K562 (cell line): ENCODE measurements around the gene SLAMF6. TPM values are rescaled to one million over a fixed set of nuclear protein-coding genes. Genes with fewer than 3 reads are reported as not detected.

Experiments
- CBX3 ChIP-seq, 2 experiments: IDR thresholded peaks; 1 replicate in 1 of 2; 2 replicates in 1 of 2; pipeline ENCODE4 v1.6.1; 2012; ENCODE audit warnings: inconsistent platforms in 2 of 2, low read length in 2 of 2, borderline replicate concordance in 1 of 2, control low read depth in 1 of 2
- CHD2 ChIP-seq: IDR thresholded peaks from 2 replicates; pipeline ENCODE4 v1.6.1; 2011; ENCODE audit warnings: low read depth, low read length
- ETS2 ChIP-seq: IDR thresholded peaks from 2 replicates; pipeline ENCODE4 v1.6.1; 2016; ENCODE audit warnings: borderline replicate concordance, missing genetic modification characterization, mild to moderate bottlenecking, moderate library complexity, missing compliant biosample characterization; ENCODE audit not compliant: poor library complexity, severe bottlenecking
- polyA plus RNA-seq, 8 experiments: library from polyadenylated mRNA; depleted of rRNA in 4 of 8; stranded (reverse) in 5 of 8; unstranded in 3 of 8; fragments of >200 nt; fragmentation: Nextera tagmentation in 2 of 8; fragmentation: Illumina TruSeq in 1 of 8; extraction: Ambion mirVana in 2 of 8; extraction: Trizol in 1 of 8; gene quantifications; 2 replicates each; pipeline versions ENCODE4 v1.2.1 to v1.2.3, GENCODE V29; 2011 to 2014; ENCODE audit warnings: inconsistent platforms in 1 of 8, missing spikeins in 1 of 8
- total RNA-seq, 7 experiments: library from RNA; depleted of rRNA in 6 of 7; stranded (reverse); fragments of >200 nt in 6 of 7; fragmentation: Illumina TruSeq in 2 of 7; extraction: Trizol in 2 of 7; gene quantifications; 2 replicates each; pipeline versions ENCODE4 v1.2.1 to v1.2.3, GENCODE V29; 2011 to 2021; ENCODE audit warnings: low replicate concordance in 1 of 7
- TF ChIP-seq, protein P1 (sequence below): sonication (generic); formaldehyde crosslinking; IDR thresholded peaks from 2 replicates; pipeline ENCODE4 v1.8.0; 2022; ENCODE audit warnings: mild to moderate bottlenecking, missing genetic modification reagents
- TF ChIP-seq, protein P2 (sequence below), 3 experiments: fragments of 200-800 bp in 1 of 3; fragments of 250-450 bp in 1 of 3; fragments of 450-650 bp in 1 of 3; sonication (Bioruptor Pico) in 1 of 3; sonication (Bioruptor generic) in 1 of 3; formaldehyde crosslinking in 1 of 3; IDR thresholded peaks; 2 replicates each; pipeline versions ENCODE4 v1.6.1 to v1.8.0; 2016 to 2022; ENCODE audit warnings: mild to moderate bottlenecking in 2 of 3, missing genetic modification characterization in 2 of 3, missing compliant biosample characterization in 1 of 3, moderate library complexity in 1 of 3

SLAMF6 gene
- total and polyA plus RNA-seq, 9 of the 15 experiments (the other 6 are each of a cell fraction or from before 2014, with no cell fraction given) = 0.56 to 4.8 (median 1.1) TPM

DNA sequence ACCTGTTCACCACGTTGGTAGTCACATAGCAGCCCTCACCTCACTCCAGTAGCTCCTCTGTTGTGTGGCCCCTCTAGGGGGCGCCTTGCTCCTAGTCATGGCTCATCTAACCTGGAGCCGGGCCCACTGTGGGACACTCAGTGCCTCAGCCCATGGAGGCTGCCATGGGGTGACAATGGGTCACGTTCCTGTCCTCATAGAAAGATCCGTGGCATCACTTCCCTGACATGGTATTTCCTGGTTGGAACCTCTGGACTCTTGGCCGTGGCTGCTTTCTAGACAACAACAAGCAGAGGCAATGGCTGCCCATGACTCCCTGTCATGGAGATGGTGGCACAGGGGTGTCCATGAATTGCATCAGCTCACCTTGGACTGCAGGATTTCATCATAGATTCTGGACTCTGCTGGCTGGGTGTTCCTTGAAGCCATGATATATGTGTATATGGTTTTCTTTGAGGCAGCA is 27.5 kb upstream of the SLAMF6 start (continued):
- no peak for TF ChIP-seq ETS2
- TF ChIP-seq, protein P1, sequence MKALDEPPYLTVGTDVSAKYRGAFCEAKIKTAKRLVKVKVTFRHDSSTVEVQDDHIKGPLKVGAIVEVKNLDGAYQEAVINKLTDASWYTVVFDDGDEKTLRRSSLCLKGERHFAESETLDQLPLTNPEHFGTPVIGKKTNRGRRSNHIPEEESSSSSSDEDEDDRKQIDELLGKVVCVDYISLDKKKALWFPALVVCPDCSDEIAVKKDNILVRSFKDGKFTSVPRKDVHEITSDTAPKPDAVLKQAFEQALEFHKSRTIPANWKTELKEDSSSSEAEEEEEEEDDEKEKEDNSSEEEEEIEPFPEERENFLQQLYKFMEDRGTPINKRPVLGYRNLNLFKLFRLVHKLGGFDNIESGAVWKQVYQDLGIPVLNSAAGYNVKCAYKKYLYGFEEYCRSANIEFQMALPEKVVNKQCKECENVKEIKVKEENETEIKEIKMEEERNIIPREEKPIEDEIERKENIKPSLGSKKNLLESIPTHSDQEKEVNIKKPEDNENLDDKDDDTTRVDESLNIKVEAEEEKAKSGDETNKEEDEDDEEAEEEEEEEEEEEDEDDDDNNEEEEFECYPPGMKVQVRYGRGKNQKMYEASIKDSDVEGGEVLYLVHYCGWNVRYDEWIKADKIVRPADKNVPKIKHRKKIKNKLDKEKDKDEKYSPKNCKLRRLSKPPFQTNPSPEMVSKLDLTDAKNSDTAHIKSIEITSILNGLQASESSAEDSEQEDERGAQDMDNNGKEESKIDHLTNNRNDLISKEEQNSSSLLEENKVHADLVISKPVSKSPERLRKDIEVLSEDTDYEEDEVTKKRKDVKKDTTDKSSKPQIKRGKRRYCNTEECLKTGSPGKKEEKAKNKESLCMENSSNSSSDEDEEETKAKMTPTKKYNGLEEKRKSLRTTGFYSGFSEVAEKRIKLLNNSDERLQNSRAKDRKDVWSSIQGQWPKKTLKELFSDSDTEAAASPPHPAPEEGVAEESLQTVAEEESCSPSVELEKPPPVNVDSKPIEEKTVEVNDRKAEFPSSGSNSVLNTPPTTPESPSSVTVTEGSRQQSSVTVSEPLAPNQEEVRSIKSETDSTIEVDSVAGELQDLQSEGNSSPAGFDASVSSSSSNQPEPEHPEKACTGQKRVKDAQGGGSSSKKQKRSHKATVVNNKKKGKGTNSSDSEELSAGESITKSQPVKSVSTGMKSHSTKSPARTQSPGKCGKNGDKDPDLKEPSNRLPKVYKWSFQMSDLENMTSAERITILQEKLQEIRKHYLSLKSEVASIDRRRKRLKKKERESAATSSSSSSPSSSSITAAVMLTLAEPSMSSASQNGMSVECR (CRISPR knock-in tag) = no peak
- no peak for TF ChIP-seq CBX3 (IDR thresholded peaks at IDR 0.05; ENCODE audit: borderline replicate concordance in 1 of 2, low read length in 2 of 2)
- TF ChIP-seq, protein P2, sequence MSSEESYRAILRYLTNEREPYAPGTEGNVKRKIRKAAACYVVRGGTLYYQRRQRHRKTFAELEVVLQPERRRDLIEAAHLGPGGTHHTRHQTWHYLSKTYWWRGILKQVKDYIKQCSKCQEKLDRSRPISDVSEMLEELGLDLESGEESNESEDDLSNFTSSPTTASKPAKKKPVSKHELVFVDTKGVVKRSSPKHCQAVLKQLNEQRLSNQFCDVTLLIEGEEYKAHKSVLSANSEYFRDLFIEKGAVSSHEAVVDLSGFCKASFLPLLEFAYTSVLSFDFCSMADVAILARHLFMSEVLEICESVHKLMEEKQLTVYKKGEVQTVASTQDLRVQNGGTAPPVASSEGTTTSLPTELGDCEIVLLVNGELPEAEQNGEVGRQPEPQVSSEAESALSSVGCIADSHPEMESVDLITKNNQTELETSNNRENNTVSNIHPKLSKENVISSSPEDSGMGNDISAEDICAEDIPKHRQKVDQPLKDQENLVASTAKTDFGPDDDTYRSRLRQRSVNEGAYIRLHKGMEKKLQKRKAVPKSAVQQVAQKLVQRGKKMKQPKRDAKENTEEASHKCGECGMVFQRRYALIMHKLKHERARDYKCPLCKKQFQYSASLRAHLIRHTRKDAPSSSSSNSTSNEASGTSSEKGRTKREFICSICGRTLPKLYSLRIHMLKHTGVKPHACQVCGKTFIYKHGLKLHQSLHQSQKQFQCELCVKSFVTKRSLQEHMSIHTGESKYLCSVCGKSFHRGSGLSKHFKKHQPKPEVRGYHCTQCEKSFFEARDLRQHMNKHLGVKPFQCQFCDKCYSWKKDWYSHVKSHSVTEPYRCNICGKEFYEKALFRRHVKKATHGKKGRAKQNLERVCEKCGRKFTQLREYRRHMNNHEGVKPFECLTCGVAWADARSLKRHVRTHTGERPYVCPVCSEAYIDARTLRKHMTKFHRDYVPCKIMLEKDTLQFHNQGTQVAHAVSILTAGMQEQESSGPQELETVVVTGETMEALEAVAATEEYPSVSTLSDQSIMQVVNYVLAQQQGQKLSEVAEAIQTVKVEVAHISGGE (CRISPR knock-in tag; IDR thresholded peaks at IDR 0.05) = no peak; a peak in 1 of 6 replicates
- no peak for TF ChIP-seq CHD2
